Stimulated activated CD4-positive, alpha-beta T cell treated with anti-CD3 and anti-CD28 coated beads, Interleukin-2, amount 100 ng/mL, for 24 hours (primary cell): ENCODE data around the gene REX1BD.

Experiments
- DNase-seq, 2 donors: peaks; one replicate each; pipeline ENCODE4 v3.0.0-alpha.2; 2020

The REX1BD gene

GRCh38 chr19:18603958-18604819 lies 15.6 kb downstream of the REX1BD start:
- DNase-seq, result no peak

GRCh38 chr19:18604820-18605159 lies 16.2 kb downstream of the REX1BD start:
- DNase-seq, result no peak

DNA sequence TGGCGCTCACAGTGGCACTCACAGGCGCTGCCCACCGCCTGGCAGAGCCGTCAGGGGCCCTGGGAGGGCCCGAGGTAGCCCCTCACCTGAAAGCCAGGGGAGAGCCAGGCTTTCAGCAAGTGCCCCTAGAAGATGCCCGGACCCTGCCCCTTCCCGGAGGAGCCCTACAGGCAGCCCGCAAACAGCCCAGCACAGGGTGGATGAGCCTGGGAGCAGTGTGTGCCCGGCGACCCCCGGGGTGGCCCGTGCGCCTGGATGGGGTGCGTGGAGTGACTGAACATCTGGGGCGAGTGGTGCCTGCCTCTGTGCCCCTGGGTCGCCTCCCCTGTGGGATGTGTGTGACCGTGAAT lies 16.6 kb downstream of the REX1BD start:
- DNase-seq, result no peak

DNA sequence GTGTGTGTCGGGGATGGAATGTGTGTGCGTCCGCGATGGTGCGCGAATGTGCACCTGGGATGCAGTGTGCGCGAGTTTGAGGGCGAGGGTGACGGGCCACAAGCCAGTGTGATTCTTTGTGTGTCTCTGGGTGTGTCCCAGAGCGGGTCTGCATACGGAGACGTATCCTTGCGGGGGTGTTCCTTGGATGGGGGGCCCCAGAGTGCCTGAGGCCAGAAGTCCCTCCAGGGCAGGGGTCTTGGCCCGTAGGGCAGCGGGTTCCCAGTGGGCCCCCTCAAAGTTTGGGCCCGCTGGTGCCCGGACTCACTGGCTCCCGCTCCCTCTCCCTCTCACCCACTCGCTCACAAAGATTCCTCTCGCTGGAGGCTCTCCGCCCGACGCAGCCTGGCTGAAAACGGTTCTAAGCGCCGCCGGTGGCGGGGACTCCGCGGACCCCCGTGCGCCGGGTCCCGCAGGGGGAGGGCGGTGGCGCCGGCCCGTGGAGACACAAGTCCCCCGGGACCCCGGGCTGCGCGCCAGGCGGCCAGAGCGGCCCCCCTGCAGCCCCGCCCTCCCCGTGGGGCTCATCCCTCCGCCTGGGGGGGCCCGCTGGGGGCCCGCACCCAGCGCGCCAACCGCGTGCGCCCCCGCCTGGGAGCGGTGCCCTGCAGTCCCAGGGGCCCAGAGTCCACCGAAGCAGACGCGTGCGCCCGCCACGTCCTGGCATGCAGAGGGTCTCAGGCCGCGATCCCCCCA lies 17.1 kb downstream of the REX1BD start:
- DNase-seq, result no peak

GRCh38 chr19:18606281-18607225 lies 18.0 kb downstream of the REX1BD start, which contains the start of gene CRLF1:
Gene CRLF1 (minus strand): TSS chr19:18606799. CDS start chr19:18606656, 143 bp downstream.
- DNase-seq, result no peak

DNA sequence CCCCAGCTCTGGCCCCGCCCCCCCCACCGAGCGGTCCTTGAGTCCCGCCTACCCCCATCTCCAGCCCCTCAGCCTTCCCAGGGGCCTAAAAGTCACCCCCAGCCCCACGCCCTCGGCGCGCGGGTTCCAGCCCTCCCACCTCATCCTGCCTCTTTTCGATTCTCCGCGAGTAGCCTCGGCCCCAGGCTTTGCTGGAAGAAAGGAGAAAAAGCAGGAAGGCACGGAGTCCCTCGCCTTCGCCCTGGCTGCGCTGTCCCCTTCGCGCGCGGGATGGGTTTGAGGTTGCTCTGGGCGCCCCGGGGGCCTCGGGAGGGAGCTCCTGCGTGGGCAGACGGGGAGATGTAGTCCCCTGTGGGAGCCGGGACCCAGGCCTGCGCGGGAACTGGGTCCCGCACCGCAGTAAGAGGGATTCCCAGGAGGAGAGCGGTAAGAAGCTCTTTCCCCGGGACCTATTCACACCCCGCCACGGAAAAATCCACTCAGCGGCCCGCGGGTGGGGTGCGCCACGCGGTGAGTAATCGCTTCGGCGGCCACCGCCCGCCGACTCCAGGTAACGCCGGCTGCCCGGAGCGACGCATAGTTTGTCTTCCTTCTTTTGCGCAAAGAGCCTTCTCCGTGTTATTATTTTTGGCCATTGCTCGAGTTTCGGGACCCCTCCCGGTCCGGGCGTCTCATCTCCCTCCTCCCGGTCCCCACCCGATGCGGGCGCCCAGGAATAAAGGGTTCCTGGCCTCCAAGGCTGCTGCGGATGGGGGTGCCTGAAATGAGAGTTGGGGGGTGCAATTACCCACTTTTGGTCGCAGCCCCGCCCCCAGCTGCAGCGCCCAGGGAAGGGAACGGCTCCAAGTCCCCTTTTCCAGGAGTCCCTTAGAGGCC lies 18.9 kb downstream of the REX1BD start:
- no peak for DNase-seq

- DNase-seq, result no peak
Measured at GRCh38 chr19:18608102-18608804, 19.7 kb downstream of the REX1BD start.

DNA sequence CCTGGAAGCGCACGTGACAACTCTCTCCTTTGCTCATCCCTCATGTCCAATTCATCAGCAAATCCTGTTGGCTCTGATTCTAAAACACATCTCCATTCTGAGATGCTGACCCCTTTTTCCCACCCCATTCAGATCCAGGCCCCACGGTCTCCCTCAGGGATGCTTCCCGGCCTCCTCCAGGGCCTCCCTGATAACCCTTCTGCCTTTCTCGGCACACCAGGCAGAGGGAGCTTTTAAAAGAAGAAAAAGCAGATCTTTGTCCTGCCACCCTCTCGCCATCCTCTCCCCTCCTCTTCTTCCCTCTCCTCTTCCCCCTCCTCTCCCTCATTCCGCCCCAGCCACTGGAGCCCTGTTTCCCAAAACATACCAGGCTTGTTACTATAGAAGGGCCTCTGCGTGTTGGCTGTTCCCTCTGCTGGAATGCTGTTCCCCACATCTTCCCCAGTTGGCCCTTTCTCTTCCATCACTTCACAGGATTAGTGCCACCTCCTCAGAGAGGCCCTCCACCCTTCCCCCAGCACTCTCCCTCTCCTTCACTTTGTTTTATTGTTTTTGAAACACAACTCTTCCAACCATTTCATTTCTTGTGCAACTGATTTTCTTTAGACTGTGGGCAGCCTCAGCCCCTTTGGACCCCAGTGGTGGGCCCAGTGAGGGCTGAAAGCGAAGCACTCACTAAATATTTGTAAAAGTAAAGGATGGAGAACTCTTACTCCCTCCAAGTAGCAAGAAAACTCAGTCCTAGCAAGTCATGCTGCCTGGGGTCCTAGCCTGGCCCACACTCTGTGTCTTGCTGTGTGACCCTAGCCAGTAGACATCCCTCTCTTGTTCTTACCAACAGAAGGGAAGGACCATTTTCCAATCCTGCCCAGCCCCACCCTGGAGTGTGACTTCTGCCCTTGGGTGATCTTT lies 20.5 kb downstream of the REX1BD start:
- no peak for DNase-seq

DNA sequence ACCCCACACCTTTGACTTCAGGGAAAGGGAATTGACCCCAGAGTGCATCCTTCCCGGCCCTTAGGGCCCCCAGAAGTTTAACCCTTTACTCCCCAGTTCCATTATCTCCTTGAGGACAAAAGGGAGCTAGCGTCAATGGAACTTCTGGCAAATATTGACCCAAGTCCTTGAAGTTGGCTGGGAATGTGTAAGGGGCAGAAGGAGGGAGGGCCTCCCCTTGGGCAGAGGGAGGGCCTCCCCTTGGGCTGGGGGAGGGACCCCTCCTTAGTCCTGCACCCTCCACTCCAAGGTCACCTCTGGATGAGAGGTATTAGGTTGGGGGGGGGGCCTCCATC lies 21.1 kb downstream of the REX1BD start:
- DNase-seq, result no peak

GRCh38 chr19:18610245-18610555 lies 21.6 kb downstream of the REX1BD start:
- DNase-seq, result no peak

GRCh38 chr19:18610556-18611326 lies 22.1 kb downstream of the REX1BD start:
- no peak for DNase-seq

DNA sequence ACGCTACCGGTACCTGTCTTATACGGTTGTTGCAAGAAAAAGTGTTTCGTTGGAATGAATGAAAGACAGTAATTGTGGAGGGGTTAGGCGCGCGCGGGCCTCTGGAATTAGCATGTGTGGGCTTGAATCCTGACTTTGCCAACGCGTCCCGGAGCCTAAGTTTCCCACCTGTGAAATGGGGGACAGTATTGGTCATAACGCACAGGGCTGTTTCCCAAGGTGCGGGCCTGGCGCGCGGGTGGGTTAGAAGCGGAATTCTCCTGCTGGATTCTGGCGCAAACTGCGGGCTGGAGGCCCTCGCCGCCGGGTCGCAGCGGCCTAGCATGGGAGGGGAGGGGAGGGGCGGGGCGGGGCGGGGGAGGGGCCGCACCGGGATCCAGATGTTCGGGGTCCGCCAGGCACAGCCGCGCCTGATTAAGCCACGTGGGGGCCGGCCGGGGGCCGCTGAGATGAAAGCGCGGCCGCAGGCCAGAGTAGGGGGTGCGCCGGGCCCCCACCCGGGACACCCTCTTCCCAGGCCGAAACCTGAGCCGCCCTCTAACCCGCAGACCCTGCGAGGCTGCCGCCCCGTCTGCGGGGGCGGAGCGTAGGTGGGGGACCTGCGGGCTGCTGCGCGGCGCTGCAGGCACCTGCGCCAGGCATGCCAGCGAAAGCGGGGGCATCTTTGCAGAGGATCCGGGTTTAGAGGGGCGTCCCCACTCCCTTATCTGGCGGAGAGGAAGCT lies 22.9 kb downstream of the REX1BD start:
- DNase-seq, result no peak

DNA sequence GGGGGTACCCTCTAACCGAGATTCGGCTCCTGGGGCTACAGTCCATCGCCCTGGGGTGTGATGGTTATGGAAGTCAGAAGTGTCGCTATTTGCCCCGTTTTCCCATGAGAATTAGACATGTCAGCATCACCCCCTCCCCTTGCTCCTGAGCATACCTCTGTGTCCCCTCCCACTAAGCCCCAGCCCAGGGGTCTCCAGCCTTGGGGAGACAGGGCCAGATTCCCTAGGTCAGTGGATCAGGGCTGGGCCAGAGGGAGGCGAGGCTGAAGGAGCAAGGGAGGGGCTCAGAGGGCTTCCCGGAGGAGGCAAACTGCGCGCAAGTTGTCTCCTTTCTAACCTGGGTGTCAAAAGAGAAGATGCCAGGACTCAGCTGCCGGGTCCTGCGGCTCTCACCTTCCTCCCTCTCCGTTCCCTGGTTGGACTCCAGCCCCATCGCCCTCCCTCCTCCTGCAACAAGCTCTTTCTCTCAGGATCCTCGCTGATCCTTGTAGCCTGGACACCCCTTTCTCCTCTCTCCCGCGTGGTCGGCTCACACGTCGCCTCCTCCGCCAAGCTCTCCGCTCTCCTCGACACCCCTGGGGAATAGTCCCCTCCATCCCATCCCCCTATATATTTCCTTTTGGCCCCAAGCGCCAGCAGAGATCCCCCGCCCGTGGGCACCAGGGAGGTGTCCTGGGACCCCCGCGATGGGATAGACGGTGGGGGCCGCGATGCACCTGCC lies 23.6 kb downstream of the REX1BD start:
- no peak for DNase-seq

GRCh38 chr19:18612772-18613588 lies 24.4 kb downstream of the REX1BD start, which contains the start of gene TMEM59L:
Gene TMEM59L (plus strand): TSS chr19:18612870. CDS start chr19:18612959, 89 bp downstream.
- DNase-seq, result peak; percentile 52 to 55

DNA sequence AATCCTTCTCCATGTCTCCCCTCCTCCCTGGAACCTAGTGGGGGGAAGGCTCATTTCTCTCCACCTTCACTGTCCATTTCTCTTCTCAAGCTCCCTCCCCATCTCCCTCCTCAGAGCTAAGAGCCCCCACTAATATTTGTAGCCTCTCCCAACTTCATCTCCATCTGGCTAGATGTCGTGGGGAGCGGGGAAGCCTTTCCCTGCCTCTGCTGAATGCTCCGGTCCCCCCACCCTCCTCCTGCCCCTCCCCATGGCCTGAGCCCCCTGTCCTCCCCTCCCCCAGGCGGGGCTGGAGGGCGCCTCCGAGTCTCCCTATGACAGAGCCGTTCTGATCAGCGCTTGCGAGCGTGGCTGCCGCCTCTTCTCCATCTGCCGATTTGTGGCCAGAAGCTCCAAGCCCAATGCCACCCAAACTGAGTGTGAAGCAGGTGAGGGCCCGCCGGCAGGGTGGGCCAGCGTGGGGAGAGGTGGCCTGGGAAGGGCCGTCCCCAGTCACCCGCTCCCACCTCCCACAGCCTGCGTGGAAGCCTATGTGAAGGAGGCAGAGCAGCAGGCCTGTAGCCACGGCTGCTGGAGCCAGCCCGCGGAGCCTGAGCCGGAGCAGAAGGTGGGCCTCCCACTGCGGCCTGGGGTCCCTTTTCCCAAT lies 25.1 kb downstream of the REX1BD start:
- DNase-seq, result no peak

DNA sequence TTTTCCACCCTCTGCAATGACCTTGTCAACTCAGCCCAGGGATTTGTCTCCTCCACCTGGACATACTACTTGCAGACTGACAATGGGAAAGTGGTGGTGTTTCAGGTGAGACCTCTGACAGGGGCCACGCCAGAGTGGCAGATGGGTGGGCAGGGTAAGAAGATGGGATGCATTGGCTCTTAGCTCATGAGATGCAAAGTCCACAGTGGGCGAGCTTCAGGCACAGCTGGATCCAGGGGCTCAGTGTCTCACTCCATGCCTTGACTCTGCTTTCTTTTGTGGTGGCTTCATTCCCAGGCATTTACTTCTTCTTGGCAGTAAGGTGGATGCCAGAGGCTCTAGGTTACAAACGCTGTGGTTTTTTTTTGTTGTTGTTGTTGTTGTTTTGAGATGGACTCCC lies 27.4 kb downstream of the REX1BD start:
- DNase-seq, result no peak

GRCh38 chr19:18617562-18617961 lies 29.0 kb downstream of the REX1BD start:
- DNase-seq, result no peak
